HEK293 (cell line): ENCODE measurements around the gene NCOA3.

Source experiments
- YY1 ChIP-seq: fragments of 450-650 bp; formaldehyde crosslinking; IDR thresholded peaks from 2 replicates; pipeline ENCODE4 v1.5.1; 2018; ENCODE audit warnings: missing biosample characterization, missing genetic modification characterization
- ZBTB21 ChIP-seq: fragments of 450-650 bp; formaldehyde crosslinking; IDR thresholded peaks from 2 replicates; pipeline ENCODE4 v1.5.1; 2017; ENCODE audit warnings: missing biosample characterization, missing genetic modification characterization
- ZBTB7A ChIP-seq: fragments of 450-650 bp; formaldehyde crosslinking; IDR thresholded peaks from 2 replicates; pipeline ENCODE4 v1.5.1; 2016; ENCODE audit warnings: low read depth, missing biosample characterization, missing genetic modification characterization
- ZNF274 ChIP-seq, 2 experiments: fragments of 200-500 bp in 1 of 2; fragments of 450-650 bp in 1 of 2; sonication (Bioruptor generic) in 1 of 2; formaldehyde crosslinking in 1 of 2; IDR thresholded peaks; 2 replicates each; pipeline versions ENCODE4 v1.5.1 to v1.6.1; 2014 to 2016; ENCODE audit warnings: borderline replicate concordance in 1 of 2, inconsistent platforms in 1 of 2, low read length in 1 of 2, missing biosample characterization in 1 of 2, missing genetic modification characterization in 1 of 2
- ZNF394 ChIP-seq: fragments of 450-650 bp; formaldehyde crosslinking; IDR thresholded peaks from 2 replicates; pipeline ENCODE4 v1.5.1; 2016; ENCODE audit warnings: missing biosample characterization, missing genetic modification characterization, mild to moderate bottlenecking, moderate library complexity, borderline replicate concordance
- ZNF398 ChIP-seq: fragments of 450-650 bp; formaldehyde crosslinking; IDR thresholded peaks from 2 replicates; pipeline ENCODE4 v1.5.1; 2017; ENCODE audit warnings: missing biosample characterization, missing genetic modification characterization
- ZNF530 ChIP-seq: fragments of 450-650 bp; formaldehyde crosslinking; IDR thresholded peaks from 2 replicates; pipeline ENCODE4 v1.5.1; 2016; ENCODE audit warnings: low read depth, missing biosample characterization, missing genetic modification characterization
- ZNF549 ChIP-seq: fragments of 450-650 bp; IDR thresholded peaks from 2 replicates; pipeline ENCODE4 v1.5.1; 2018; ENCODE audit warnings: missing biosample characterization, missing genetic modification characterization, mild to moderate bottlenecking, inconsistent platforms, moderate library complexity
- ZNF660 ChIP-seq: fragments of 450-650 bp; IDR thresholded peaks from 2 replicates; pipeline ENCODE4 v1.5.1; 2018; ENCODE audit warnings: missing biosample characterization, mild to moderate bottlenecking, missing genetic modification characterization
- TF ChIP-seq, protein P1 (sequence below): fragments of 450-650 bp; IDR thresholded peaks from 2 replicates; pipeline ENCODE4 v1.5.1; 2018; ENCODE audit warnings: missing biosample characterization, mild to moderate bottlenecking, missing genetic modification characterization
- TF ChIP-seq, protein P2 (sequence below): fragments of 450-650 bp; formaldehyde crosslinking; IDR thresholded peaks from 2 replicates; pipeline ENCODE4 v1.5.1; 2016; ENCODE audit warnings: missing biosample characterization, missing genetic modification characterization
- TF ChIP-seq, protein P3 (sequence below): fragments of 450-650 bp; formaldehyde crosslinking; IDR thresholded peaks from 2 replicates; pipeline ENCODE4 v1.5.1; 2017; ENCODE audit warnings: missing biosample characterization, missing genetic modification characterization
- TF ChIP-seq, protein P4 (sequence below): fragments of 450-650 bp; formaldehyde crosslinking; IDR thresholded peaks from 2 replicates; pipeline ENCODE4 v1.5.1; 2016; ENCODE audit warnings: missing biosample characterization, missing genetic modification characterization

- TF ChIP-seq, protein P1, sequence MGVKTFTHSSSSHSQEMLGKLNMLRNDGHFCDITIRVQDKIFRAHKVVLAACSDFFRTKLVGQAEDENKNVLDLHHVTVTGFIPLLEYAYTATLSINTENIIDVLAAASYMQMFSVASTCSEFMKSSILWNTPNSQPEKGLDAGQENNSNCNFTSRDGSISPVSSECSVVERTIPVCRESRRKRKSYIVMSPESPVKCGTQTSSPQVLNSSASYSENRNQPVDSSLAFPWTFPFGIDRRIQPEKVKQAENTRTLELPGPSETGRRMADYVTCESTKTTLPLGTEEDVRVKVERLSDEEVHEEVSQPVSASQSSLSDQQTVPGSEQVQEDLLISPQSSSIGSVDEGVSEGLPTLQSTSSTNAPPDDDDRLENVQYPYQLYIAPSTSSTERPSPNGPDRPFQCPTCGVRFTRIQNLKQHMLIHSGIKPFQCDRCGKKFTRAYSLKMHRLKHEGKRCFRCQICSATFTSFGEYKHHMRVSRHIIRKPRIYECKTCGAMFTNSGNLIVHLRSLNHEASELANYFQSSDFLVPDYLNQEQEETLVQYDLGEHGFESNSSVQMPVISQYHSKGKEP (tag by site-specific recombination): no peak
- TF ChIP-seq, protein P2, sequence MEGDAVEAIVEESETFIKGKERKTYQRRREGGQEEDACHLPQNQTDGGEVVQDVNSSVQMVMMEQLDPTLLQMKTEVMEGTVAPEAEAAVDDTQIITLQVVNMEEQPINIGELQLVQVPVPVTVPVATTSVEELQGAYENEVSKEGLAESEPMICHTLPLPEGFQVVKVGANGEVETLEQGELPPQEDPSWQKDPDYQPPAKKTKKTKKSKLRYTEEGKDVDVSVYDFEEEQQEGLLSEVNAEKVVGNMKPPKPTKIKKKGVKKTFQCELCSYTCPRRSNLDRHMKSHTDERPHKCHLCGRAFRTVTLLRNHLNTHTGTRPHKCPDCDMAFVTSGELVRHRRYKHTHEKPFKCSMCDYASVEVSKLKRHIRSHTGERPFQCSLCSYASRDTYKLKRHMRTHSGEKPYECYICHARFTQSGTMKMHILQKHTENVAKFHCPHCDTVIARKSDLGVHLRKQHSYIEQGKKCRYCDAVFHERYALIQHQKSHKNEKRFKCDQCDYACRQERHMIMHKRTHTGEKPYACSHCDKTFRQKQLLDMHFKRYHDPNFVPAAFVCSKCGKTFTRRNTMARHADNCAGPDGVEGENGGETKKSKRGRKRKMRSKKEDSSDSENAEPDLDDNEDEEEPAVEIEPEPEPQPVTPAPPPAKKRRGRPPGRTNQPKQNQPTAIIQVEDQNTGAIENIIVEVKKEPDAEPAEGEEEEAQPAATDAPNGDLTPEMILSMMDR (tag by site-specific recombination): no peak
- TF ChIP-seq ZNF274 (IDR thresholded peaks at IDR 0.05; ENCODE audit: low read length) (no peak), ZNF274 (tag by site-specific recombination; IDR thresholded peaks at IDR 0.05; ENCODE audit: borderline replicate concordance) (no peak), ZBTB21 (tag by site-specific recombination) (no peak), ZNF394 (no peak), ZNF549 (tag by site-specific recombination) (no peak), ZNF530 (no peak), YY1 (tag by site-specific recombination) (no peak), ZNF398 (tag by site-specific recombination) (no peak), ZNF660 (tag by site-specific recombination) (no peak), ZBTB7A (no peak)
- TF ChIP-seq, protein P3, sequence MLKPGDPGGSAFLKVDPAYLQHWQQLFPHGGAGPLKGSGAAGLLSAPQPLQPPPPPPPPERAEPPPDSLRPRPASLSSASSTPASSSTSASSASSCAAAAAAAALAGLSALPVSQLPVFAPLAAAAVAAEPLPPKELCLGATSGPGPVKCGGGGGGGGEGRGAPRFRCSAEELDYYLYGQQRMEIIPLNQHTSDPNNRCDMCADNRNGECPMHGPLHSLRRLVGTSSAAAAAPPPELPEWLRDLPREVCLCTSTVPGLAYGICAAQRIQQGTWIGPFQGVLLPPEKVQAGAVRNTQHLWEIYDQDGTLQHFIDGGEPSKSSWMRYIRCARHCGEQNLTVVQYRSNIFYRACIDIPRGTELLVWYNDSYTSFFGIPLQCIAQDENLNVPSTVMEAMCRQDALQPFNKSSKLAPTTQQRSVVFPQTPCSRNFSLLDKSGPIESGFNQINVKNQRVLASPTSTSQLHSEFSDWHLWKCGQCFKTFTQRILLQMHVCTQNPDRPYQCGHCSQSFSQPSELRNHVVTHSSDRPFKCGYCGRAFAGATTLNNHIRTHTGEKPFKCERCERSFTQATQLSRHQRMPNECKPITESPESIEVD: no peak
- TF ChIP-seq, protein P4, sequence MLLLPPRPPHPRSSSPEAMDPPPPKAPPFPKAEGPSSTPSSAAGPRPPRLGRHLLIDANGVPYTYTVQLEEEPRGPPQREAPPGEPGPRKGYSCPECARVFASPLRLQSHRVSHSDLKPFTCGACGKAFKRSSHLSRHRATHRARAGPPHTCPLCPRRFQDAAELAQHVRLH (tag by site-specific recombination): no peak
Measured at GRCh38 chr20:47600967-47601547, 99.4 kb downstream of the NCOA3 start.
